NCI-H82 treated with DMSO at 0.1 percent for 48 hours (cell line): ENCODE measurements around the gene HTT.
"Not testable (repeated sequence)": the region's sequence is repeated elsewhere in the genome, so short reads cannot be mapped to it uniquely, and the experiment has no call there.

ENCODE experiments used
- DNase-seq: peaks from one replicate; lab custom pipeline; 2025; ENCODE audit not compliant: unreplicated experiment; lab: John Stamatoyannopoulos, UW

The HTT gene

DNA sequence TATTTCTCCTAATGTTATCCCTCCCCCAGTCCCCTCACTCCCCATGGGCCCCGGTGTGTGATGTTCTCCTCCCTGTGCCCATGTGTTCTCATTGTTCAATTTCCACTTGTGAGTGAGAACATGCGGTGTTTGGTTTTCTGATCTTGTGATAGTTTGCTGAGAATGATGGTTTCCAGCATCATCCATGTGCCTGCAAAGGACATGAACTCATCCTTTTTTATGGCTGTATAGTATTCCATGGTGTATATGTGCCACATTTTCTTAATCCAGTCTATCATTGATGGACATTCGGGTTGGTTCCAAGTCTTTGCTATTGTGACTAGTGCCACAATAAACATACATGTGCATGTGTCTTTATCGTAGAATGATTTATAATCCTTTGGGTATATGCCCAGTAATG, 86.6 kb downstream of the HTT start:
- DNase-seq, result not testable (repeated sequence)

DNA sequence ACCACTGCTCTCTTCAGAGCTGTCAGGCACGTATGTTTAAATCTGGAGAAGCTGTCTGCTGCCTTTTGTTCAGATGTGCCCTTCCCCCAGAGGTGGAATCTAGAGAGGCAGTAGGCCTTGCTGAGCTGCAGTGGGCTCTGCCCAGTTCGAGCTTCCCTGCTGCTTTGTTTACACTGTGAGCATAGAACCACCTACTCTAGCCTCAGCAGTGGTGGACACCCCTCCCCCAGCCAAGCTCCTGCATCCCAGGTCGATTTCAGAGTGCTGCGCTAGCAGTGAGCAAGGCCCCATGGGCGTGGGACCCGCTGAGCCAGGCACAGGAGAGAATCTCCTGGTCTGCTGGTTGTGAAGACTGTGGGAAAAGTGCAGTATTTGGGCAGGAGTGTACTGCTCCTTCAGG, 92.0 kb downstream of the HTT start:
- not testable (repeated sequence) for DNase-seq

DNA sequence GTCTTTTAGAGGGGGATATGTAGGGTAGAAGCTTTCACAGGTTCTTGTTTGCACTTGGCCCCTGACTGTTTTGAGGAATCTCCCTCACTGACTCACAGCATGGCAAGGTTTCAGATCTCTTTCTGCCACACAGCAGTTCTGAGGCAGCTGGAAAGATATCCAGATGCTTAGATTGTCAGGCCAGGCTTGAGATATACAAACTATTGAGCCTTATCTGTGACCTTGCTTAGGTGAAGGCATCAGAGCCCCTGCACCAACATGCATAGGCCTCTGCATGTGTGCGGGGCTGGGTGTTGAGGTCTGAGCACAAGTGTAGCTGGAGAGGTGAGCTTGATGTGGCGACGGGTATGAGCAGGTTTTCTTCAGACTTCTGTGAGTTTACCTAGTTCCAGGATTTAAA, 93.5 kb downstream of the HTT start:
- no peak for DNase-seq

- no peak for DNase-seq
These were observed 100.2 kb downstream of the HTT start for GRCh38 chr4:3174371-3175338.

- peak; percentile 31 for DNase-seq
These were observed 102.1 kb downstream of the HTT start for GRCh38 chr4:3176367-3177229.

DNA sequence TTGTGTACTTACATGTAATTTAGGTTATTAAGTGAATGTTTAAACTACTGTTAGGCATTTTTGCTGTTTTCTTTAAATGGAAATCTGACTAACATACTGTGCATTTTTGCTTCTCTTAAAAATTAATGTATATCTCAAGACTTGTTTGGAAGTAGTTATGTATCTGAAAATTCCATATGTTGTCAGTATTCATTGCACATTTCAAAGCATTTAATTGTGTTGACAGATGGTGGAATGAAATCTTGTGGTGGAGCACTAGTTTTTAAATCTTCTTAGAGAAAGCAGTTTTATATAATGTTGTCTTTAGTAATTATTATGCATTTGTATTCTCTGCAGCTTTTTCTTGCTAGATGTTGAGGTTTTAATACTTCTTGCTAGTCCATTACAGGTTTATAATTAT, 102.9 kb downstream of the HTT start:
- no peak for DNase-seq

DNA sequence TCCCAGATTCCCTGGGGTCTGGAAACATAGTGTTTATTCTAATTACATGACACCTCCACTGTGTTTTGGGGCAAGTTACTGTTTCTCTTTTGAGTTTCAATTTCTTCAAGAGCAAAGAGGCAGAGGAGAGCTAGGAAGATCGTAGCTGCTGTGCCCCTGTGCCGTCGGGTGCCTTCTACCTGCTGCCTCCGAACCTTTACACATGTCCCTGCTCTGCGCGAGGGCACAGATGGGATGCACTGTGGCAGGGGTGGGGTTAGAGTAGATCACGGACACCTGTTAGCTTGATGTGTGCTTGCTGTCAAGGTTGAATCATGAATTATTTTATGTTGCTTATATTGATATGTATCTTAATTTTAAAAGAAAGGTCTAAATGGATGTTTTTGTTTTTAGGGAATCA, 103.4 kb downstream of the HTT start:
- DNase-seq, result no peak

DNA sequence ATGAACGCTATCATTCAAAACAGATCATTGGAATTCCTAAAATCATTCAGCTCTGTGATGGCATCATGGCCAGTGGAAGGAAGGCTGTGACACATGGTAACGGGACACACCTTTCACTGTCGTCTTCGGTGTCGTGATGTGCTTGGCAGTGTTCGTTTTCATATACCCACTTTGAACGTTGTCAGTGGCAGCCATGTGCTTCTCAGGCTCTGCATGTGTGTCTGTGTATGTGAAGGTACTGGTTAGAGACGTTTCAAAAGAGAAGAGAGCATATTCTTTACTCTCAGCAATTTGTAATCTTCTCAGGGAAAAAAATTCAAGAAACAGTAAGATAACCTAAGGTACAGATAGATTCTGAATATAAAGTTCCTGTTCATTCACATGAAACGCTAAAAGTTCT, 103.9 kb downstream of the HTT start:
- DNase-seq, result no peak

- DNase-seq, result no peak
These were observed 104.7 kb downstream of the HTT start for GRCh38 chr4:3179126-3179706.

- DNase-seq, result no peak
These were observed 108.5 kb downstream of the HTT start for GRCh38 chr4:3183008-3183407.

DNA sequence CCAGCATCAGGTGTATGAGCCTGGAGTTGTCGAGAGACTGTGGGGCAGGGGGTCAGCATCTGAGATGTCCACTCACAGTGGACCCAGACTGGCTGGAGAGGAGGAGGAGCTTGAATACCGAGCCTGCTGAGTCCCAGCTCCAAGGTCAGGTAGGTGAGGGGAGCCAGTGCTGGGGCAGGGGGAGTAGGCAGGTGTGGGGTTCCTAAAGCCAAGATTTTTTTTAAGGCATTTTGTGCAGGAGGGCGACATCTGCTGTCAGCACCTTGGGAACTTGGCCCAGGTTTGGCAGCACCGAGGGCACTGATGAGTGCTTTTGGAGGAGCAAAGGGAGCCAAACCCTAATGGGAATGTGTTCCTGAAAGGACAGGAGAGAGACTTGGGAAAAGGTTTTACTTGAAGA, 110.2 kb downstream of the HTT start:
- DNase-seq, result no peak

- DNase-seq, result no peak
These were observed 112.1 kb downstream of the HTT start for GRCh38 chr4:3186609-3187008.

DNA sequence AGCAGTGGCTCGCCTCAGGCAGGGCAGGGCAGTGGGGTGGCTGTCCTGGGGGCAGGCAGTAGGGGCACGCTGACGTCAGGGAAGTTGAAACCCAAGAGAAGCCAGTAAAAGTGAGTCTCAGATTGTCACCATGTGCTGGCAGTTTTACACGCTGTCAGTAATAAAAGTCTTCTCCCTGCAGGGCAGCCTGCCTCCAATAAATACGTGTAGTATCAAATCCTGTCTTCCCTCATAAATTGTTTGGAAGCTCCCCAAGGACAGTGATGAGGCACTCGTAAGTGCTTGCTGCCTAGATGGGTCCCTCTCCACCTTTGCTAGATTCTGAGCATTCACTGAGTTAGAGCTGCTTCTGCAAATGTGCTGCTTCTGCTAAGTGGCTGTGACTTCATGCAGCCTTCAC, 113.6 kb downstream of the HTT start:
- DNase-seq, result no peak

GRCh38 chr4:3189459-3189858, 115.0 kb downstream of the HTT start:
- no peak for DNase-seq

DNA sequence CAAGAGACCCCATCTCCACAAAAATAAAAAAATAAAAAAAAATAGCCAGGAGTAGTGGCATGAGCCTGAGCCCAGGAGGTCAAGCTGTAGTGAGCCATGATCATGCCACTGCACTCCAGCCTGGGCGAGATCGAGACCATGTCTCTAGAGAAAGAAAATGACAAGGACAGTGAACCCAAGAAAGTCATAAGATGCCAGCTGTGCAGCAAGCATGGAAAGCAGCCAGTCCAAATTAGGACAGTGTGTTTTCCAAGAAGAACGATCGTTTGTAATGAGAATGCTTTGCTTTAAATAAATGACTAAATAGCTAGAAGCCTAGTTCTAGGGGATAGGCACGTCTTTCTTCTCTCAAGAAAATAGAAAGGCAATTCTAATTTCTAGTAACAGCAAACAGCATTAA, 116.1 kb downstream of the HTT start:
- DNase-seq, result no peak

DNA sequence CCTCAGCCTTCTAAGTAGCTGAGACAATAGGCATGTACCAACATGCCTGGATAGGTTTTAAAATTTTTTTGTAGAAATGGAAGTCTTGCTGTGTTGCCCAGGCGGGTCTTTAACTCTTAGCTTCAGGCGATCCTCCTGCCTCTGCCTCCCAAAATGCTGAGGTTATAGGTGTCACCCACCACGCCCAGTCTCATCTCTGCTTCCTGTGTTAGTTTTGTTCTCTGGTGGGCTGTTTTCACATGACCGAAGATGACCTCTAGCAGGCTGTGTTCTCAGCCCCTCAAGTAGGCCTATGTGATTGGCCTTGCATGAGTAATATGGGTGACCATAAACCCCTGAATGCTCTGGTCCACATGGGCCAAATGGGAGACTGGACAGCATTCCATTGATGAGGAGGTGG, 117.7 kb downstream of the HTT start:
- no peak for DNase-seq

- no peak for DNase-seq
These were observed 118.3 kb downstream of the HTT start for GRCh38 chr4:3192827-3193226.

DNA sequence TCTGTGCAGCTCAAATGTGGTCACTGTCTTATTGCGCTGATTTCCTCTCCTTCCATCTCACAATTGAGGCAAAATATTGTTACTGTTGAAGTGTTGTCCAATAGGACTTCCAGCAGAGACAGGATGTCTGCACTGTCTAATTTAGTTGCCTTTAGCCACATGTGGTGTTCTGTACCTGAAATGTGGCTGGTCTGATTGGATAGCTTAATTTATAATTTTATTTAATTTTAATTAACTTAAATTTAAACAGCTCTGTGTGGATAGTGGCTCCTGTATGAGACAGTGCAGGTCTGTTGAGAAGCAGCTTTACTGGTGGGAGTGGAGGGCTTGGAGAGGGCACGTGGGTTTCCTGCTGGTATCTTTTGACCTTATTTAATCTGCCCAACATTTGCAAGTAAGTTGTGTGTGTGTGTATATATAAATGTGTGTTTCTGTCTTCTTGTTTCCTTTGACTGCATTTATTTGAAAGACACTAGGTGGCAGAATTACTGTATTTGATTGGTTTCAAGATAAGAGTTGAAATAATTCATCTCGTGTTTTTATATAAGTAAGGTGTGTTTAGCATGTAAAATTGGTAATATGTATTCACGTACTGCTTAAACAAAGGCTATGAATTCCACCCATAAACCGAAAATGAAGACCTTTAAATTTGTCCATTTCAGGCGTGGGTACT, 119.2 kb downstream of the HTT start:
- DNase-seq, result no peak

GRCh38 chr4:3196670-3197359, 122.3 kb downstream of the HTT start:
- DNase-seq, result no peak

DNA sequence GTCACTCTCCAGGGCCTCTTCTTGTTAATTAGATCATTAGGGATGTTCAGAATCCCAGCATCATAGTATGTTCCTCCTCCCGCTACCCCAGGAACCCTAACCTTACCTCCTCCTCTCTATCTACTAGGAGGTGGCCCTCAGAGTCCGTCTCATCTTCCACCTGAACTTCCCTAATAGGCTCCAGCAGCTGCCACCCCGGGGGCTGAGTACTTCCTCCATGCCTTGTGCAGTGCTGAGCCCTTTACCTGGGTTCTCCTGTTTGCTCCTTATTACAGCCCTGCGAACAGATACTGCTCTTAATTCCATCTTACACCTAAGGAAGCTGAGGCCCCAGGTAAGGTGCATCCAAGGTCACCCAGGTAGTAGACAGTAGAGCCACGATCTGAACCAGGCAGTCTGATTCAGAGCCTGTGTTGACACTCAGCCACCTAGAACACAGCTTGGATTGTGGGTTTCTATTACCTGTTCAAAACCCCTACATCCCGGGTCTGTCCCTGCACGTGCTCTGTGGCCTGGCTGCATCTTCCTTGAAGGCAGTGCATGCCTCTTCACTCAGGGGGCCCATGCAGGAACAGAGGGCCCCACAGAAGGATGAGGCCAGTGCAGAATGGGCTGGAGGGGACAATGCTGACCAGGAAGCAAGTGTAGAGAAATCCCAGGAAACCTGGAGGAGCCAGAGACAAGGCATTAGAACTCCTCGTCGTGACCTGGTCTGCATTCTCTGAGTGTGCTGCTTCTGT, 123.1 kb downstream of the HTT start:
- no peak for DNase-seq
